ENCODE measurements around the gene MAX.
"Not testable (repeated sequence)": the region's sequence is repeated elsewhere in the genome, so short reads cannot be mapped to it uniquely, and the experiment has no call there.

Gene MAX

DNA sequence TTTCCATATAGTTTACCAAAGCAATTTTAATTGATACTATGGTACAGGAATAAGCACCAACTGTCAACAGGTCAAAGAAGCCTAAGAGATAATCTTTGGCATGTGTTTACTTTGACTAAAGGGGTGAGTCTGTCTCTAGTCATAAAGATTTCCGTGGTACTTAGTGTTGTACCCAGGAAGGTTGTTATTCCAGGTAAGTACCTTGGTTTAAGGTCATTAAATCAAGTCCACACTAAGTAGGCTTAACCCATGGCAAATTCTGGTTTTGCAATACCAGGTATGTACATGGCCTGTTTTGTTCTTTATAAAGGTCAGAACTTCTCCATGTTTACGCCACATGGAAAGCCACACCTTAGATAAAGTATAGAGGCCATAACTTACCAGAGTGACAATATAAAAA, 10.0 kb downstream of the MAX start:
- peaks cover 59% of the 10 kb centered on the region for H3K36me3 ChIP-seq
- TF ChIP-seq, protein P1, sequence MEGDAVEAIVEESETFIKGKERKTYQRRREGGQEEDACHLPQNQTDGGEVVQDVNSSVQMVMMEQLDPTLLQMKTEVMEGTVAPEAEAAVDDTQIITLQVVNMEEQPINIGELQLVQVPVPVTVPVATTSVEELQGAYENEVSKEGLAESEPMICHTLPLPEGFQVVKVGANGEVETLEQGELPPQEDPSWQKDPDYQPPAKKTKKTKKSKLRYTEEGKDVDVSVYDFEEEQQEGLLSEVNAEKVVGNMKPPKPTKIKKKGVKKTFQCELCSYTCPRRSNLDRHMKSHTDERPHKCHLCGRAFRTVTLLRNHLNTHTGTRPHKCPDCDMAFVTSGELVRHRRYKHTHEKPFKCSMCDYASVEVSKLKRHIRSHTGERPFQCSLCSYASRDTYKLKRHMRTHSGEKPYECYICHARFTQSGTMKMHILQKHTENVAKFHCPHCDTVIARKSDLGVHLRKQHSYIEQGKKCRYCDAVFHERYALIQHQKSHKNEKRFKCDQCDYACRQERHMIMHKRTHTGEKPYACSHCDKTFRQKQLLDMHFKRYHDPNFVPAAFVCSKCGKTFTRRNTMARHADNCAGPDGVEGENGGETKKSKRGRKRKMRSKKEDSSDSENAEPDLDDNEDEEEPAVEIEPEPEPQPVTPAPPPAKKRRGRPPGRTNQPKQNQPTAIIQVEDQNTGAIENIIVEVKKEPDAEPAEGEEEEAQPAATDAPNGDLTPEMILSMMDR (IDR thresholded peaks at IDR 0.05; ENCODE audit: low read depth, low read length), result no peak

GRCh38 chr14:65087835-65088234, 14.5 kb downstream of the MAX start:
- not testable (repeated sequence) for DNase-seq; H3K27me3 ChIP-seq; H3K4me1 ChIP-seq; H3K4me3 ChIP-seq (ENCODE audit: low read depth, low read length); H3K9me3 ChIP-seq
- H3K36me3 ChIP-seq, result peaks cover 63% of the 10 kb centered on the region

More for the DNA sequence above, 10.0 kb downstream of the MAX start:
- DNase-seq, result no peak
- no peaks in the 10 kb centered on the region for H3K9me3 ChIP-seq
- H3K27me3 ChIP-seq, result no peaks in the 10 kb centered on the region
- peaks cover 17% of the 10 kb centered on the region for H3K4me1 ChIP-seq
- no peak overlapping the region for H3K4me3 ChIP-seq (ENCODE audit: low read depth, low read length)

- H3K27me3 ChIP-seq; H3K4me3 ChIP-seq (ENCODE audit: low read depth, low read length); H3K9me3 ChIP-seq; DNase-seq; H3K4me1 ChIP-seq: not testable (repeated sequence)
- H3K36me3 ChIP-seq, result peaks cover 58% of the 10 kb centered on the region
Observed at GRCh38 chr14:65086686-65087085, 15.6 kb downstream of the MAX start.

- TF ChIP-seq, protein P1 (IDR thresholded peaks at IDR 0.05; ENCODE audit: low read depth, low read length), result no peak
- Histone ChIP-seq H3K4me1 (no peaks in the 10 kb centered on the region), H3K27me3 (no peaks in the 10 kb centered on the region), H3K9me3 (no peaks in the 10 kb centered on the region), H3K4me3 (ENCODE audit: low read depth, low read length) (no peak overlapping the region), H3K36me3 (peaks cover 60% of the 10 kb centered on the region)
- DNase-seq, result no peak
Observed at GRCh38 chr14:65084554-65085505, 17.5 kb downstream of the MAX start.

DNA sequence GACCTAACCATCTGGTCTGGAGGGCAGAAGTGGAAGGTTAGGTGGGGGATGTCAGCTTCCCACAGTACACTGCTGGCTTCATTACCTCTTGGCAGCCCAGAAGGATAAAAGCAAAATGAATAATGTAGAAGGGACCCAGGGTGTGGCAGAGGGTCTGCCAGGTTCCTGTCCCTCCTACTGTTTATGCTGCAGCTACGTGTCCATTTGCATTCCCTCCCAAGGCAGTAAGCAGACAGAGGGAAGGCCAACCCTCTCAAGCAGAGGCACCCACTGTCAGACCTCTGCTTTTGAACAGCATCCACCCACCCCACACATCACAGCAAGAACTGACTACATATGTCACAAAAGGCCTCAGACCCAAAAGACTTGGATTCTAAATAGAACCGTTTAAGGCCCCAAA, 19.4 kb downstream of the MAX start:
- H3K9me3 ChIP-seq, result no peaks in the 10 kb centered on the region
- DNase-seq, result no peak
- TF ChIP-seq, protein P1 (IDR thresholded peaks at IDR 0.05; ENCODE audit: low read depth, low read length), result no peak
- H3K27me3 ChIP-seq, result no peaks in the 10 kb centered on the region
- H3K36me3 ChIP-seq, result peaks cover 57% of the 10 kb centered on the region
- H3K4me3 ChIP-seq (ENCODE audit: low read depth, low read length), result no peak overlapping the region
- H3K4me1 ChIP-seq, result no peaks in the 10 kb centered on the region

DNA sequence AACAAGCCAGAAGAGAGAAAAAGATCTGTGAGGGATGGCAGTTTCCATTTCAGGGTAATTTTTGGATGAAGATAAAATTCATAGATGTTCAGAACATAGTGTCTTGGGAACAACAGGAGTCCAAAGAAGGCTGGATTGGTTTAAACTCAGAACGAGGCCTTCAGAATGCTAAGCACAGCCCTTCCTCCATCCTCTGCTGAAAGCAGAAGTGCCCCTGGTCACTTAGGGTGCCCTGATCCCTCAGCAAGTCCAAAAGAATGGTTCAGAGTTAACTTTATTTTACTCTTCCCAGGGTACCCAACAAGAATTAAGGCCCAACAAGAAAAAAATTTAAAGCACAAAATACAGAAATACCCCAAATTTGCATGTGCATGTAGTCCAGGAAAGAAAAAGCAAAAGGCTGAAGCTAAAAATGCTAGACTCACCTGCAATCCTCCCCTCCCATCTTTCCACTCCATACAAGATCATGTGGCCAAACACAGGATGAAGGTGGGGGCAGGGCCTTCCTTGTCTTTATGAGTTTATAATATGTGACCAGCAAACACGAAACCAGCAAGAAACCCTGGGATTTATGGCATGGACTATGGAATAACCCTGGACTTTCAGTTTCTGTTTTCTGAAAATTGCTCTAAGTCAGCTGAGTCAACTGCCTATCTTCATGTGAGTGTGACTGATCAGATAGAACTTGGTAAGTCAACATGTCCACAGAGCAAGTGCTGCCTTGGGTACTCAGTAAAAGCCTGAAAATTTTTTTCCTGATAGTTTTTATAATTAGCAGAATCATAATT, 21.2 kb downstream of the MAX start:
- H3K36me3 ChIP-seq, result peaks cover 56% of the 10 kb centered on the region
- TF ChIP-seq, protein P1 (IDR thresholded peaks at IDR 0.05; ENCODE audit: low read depth, low read length), result no peak
- H3K9me3 ChIP-seq, result no peaks in the 10 kb centered on the region
- no peaks in the 10 kb centered on the region for H3K27me3 ChIP-seq
- DNase-seq, result no peak
- H3K4me3 ChIP-seq (ENCODE audit: low read depth, low read length), result no peak overlapping the region
- no peaks in the 10 kb centered on the region for H3K4me1 ChIP-seq

DNA sequence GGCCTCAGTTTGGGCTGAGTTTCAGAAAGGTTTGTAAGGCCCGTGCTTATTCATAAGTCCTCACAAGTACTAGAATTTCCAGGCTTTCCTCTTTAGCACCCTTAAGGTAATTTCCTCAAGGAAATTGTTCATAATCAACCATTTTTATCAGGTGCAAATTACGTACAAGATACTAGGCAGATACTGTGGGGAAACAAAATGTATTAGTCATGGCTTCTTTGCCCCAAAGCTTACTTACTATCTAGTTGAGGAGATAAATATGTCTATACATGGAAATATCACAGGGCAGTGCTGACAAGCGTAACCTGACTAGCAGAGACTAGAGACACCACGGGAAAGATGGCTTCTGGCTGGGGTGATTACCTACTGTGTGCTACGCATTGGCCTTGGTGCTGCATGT, 22.5 kb downstream of the MAX start:
- no peaks in the 10 kb centered on the region for H3K9me3 ChIP-seq
- no peaks in the 10 kb centered on the region for H3K27me3 ChIP-seq
- peaks cover 52% of the 10 kb centered on the region for H3K36me3 ChIP-seq
- TF ChIP-seq, protein P1 (IDR thresholded peaks at IDR 0.05; ENCODE audit: low read depth, low read length), result no peak
- H3K4me3 ChIP-seq (ENCODE audit: low read depth, low read length), result no peak overlapping the region
- H3K4me1 ChIP-seq, result no peaks in the 10 kb centered on the region
- DNase-seq, result no peak

Data from BE2C (cell line).